ENCODE measurements around the gene GNPTG.

GRCh38 chr16:1375741-1376410 is 24.1 kb downstream of the GNPTG start:
- TF ChIP-seq POLR2A (IDR thresholded peaks at IDR 0.05), result no peak
- TF ChIP-seq CTCF (IDR thresholded peaks at IDR 0.05), result no peak
